ENCODE data around the gene HMGA1. TPM values are rescaled to one million over a fixed set of nuclear protein-coding genes. Genes with fewer than 3 reads are reported as not detected.

Gene HMGA1
- total and polyA plus RNA-seq, 2 experiments from 2014 or later: 43.4 to 69.0 TPM

DNA sequence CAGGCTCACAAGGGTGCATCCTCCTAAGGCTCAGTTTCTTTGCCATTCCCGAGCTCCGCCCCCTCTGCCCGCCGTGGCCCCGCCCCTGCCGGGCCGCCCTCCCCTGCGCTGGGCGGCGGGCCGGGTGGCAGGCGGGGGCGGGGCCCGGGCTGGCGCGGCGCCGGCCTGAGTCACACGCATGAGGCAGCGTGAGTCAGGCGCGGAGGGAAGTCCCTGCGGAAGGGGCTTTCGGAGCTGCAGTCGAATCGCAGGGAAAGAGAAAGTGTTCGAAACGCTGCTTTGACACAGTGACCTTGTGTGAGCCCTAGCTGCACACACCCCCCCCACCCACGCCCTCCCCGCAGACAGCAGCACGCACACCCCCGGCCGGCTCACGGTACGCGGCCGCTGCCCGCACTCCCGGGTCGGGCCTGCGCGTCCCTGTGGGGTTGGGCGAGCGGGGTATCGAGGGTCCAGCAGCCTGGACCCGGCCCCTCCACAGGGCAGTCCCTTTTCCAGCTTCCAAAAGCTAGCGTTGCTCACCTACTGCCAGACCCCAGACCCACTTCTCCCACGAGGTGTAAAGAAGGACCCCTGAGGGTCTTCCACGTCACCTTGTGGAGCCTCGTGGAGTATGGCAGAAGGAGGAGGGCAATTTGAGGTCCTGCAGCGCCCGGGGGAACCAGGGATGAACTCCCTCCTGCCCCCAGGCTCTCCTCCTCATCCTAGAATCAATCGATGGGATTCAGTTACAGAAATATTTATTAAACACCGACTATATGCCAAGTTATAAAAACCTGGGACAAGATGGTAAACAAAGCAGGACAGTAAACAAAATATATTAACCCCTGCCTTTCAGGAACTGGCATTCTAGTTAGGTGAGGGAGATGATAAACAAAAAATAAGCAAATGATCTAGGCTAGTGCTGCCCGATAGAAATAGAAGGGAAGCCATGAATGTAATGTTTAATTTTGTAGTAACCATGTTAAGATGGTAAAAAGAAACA lies 12.4 kb upstream of the HMGA1 start:
- WGBS (ENCODE audit: low lambda C conversion rate, missing lambda C conversion rate): 27% methylated on average over 9 of the region's 55 CpGs
- TF ChIP-seq, protein P1, sequence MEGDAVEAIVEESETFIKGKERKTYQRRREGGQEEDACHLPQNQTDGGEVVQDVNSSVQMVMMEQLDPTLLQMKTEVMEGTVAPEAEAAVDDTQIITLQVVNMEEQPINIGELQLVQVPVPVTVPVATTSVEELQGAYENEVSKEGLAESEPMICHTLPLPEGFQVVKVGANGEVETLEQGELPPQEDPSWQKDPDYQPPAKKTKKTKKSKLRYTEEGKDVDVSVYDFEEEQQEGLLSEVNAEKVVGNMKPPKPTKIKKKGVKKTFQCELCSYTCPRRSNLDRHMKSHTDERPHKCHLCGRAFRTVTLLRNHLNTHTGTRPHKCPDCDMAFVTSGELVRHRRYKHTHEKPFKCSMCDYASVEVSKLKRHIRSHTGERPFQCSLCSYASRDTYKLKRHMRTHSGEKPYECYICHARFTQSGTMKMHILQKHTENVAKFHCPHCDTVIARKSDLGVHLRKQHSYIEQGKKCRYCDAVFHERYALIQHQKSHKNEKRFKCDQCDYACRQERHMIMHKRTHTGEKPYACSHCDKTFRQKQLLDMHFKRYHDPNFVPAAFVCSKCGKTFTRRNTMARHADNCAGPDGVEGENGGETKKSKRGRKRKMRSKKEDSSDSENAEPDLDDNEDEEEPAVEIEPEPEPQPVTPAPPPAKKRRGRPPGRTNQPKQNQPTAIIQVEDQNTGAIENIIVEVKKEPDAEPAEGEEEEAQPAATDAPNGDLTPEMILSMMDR (IDR thresholded peaks at IDR 0.05; ENCODE audit: poor library complexity): no peak

DNA sequence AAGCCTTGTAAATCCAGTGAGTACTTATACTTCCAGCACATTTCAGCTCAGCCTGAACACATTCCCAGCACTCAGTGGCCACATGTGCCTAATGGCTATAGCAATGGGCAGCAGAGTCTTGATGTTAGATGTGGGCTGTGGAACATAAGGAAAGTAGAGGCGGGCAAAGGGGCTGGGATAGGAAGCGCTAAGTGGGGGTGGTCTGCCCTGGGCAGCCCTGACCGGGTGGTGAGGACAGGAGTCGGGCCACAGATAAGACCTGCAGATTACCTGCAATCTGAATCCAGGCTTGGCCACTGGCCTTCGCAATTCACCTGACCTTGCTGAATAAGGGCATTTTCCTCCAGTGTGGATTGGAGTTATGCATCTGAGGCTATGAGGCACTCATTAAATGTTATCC lies 11.1 kb upstream of the HMGA1 start:
- H3K9me3 ChIP-seq (ENCODE audit: low read depth): no peaks in the 10 kb centered on the region
- peaks cover 11% of the 10 kb centered on the region for H3K4me1 ChIP-seq (ENCODE audit: insufficient read depth)
- TF ChIP-seq EZH2 (IDR thresholded peaks at IDR 0.05; ENCODE audit: borderline replicate concordance): no peak
- TF ChIP-seq, protein P1 (IDR thresholded peaks at IDR 0.05; ENCODE audit: poor library complexity): no peak
- no peaks in the 10 kb centered on the region for H3K36me3 ChIP-seq (replicated peaks; ENCODE audit: insufficient read depth, low read depth)
- H3K9me2 ChIP-seq (replicated peaks; ENCODE audit: insufficient read depth): no peaks in the 10 kb centered on the region
- H4K20me1 ChIP-seq (ENCODE audit: insufficient read depth, poor library complexity, severe bottlenecking): no peaks in the 10 kb centered on the region
- H3K27ac ChIP-seq: no peak overlapping the region
- H2AFZ ChIP-seq: no peak overlapping the region
- H3K4me2 ChIP-seq: no peak overlapping the region
- H3K79me2 ChIP-seq: no peaks in the 10 kb centered on the region
- no peak overlapping the region for H3K4me3 ChIP-seq
- DNase-seq (ENCODE audit: low spot score): no peak
- WGBS (ENCODE audit: low lambda C conversion rate, missing lambda C conversion rate): 86% methylated on average over 5 of the region's 5 CpGs
- H3K27me3 ChIP-seq: no peaks in the 10 kb centered on the region

More for the DNA sequence above, 12.4 kb upstream of the HMGA1 start:
- peak; percentile 97 for DNase-seq (ENCODE audit: low spot score)
- Histone ChIP-seq H3K79me2 (no peaks in the 10 kb centered on the region), H3K36me3 (replicated peaks; ENCODE audit: insufficient read depth, low read depth) (no peaks in the 10 kb centered on the region), H3K27ac (peak overlapping the region; percentile 97), H3K9me3 (ENCODE audit: low read depth) (no peaks in the 10 kb centered on the region), H2AFZ (peak overlapping the region; percentile 96), H3K27me3 (no peaks in the 10 kb centered on the region), H4K20me1 (ENCODE audit: insufficient read depth, poor library complexity, severe bottlenecking) (no peaks in the 10 kb centered on the region), H3K4me3 (peak overlapping the region; percentile 63), H3K9me2 (replicated peaks; ENCODE audit: insufficient read depth) (no peaks in the 10 kb centered on the region), H3K4me2 (peak overlapping the region; percentile 94), H3K4me1 (ENCODE audit: insufficient read depth) (peaks cover 11% of the 10 kb centered on the region)

DNA sequence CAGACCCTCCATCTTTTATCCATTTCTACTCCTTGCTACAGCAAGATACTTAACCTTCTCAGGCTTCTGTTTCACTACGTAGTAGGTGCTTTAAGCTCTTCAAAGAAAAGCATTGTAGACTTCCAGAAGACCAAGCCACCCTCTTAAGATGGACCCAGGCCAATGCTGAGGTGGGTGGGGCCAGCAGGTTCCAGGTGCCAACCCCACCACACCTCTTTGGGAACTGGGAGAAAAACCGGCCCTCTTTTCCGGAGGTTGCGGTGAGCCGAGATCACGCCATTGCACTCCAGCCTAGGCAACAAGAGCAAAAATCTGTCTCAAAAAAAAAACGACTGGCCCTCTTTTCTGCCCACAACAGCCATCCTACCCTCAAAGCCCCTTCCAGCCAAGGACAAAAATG lies 10.6 kb upstream of the HMGA1 start:
- H3K27me3 ChIP-seq: no peaks in the 10 kb centered on the region
- no peaks in the 10 kb centered on the region for H3K79me2 ChIP-seq
- H2AFZ ChIP-seq: no peak overlapping the region
- no peak for TF ChIP-seq EZH2 (IDR thresholded peaks at IDR 0.05; ENCODE audit: borderline replicate concordance)
- TF ChIP-seq, protein P1 (IDR thresholded peaks at IDR 0.05; ENCODE audit: poor library complexity): no peak
- no peak for TF ChIP-seq EZH2phosphoT487 (IDR thresholded peaks at IDR 0.05; ENCODE audit: low read depth, severe bottlenecking, unreplicated experiment)
- no peaks in the 10 kb centered on the region for H3K9me3 ChIP-seq (ENCODE audit: low read depth)
- WGBS (ENCODE audit: low lambda C conversion rate, missing lambda C conversion rate): 85% methylated on average over 7 of the region's 7 CpGs
- peaks cover 11% of the 10 kb centered on the region for H3K4me1 ChIP-seq (ENCODE audit: insufficient read depth)
- H3K4me2 ChIP-seq: no peak overlapping the region
- no peak for DNase-seq (ENCODE audit: low spot score)
- no peaks in the 10 kb centered on the region for H3K36me3 ChIP-seq (replicated peaks; ENCODE audit: insufficient read depth, low read depth)
- no peaks in the 10 kb centered on the region for H4K20me1 ChIP-seq (ENCODE audit: insufficient read depth, poor library complexity, severe bottlenecking)
- no peak overlapping the region for H3K4me3 ChIP-seq
- no peak overlapping the region for H3K27ac ChIP-seq
- no peaks in the 10 kb centered on the region for H3K9me2 ChIP-seq (replicated peaks; ENCODE audit: insufficient read depth)

Data from hepatocyte (in vitro differentiated cells).